GM18502 (cell line): ENCODE results near the gene SMLR1.
A peak's percentile ranks its signal among the peaks of the same experiment; 100 is the strongest.

Experiments
- ATAC-seq: cut with Tn5 transposase; IDR thresholded peaks from one replicate; pipeline ENCODE4 v1.9.1; 2021; ENCODE audit warnings: mild to moderate bottlenecking; ENCODE audit not compliant: unreplicated experiment, poor library complexity

Gene SMLR1

GRCh38 chr6:130885392-130886192, 58.4 kb downstream of the SMLR1 start:
- ATAC-seq: peak; percentile 92
